HCT116 (cell line): ENCODE measurements around the gene TBL1X.

Experiments used
- CTCF ChIP-seq, 3 experiments: fragments of 200-600 bp in 1 of 3; sonication (generic) in 1 of 3; IDR thresholded peaks in 2 of 3; conservative IDR thresholded peaks in 1 of 3; 2 replicates each; pipeline ENCODE4 v1.5.1; 2012 to 2017; ENCODE audit warnings: low read depth in 2 of 3, low read length in 2 of 3, antibody characterized with exemption in 1 of 3, borderline replicate concordance in 1 of 3, control low read depth in 1 of 3, mild to moderate bottlenecking in 1 of 3, mixed read lengths in 1 of 3, mixed run types in 1 of 3, moderate library complexity in 1 of 3; ENCODE audit not compliant: insufficient read depth in 1 of 3
- EZH2 ChIP-seq: fragments of 200-600 bp; sonication (generic); IDR thresholded peaks from 2 replicates; pipeline ENCODE4 v1.6.1; 2017; ENCODE audit warnings: antibody characterized with exemption, mixed run types
- EZH2phosphoT487 ChIP-seq: fragments of 200-600 bp; IDR thresholded peaks from 2 replicates; pipeline ENCODE4 v1.6.1; 2018; ENCODE audit warnings: antibody characterized with exemption, borderline replicate concordance
- FOSL1 ChIP-seq: IDR thresholded peaks from 2 replicates; pipeline ENCODE4 v1.6.1; 2012; ENCODE audit warnings: low read depth
- JUND ChIP-seq: IDR thresholded peaks from 2 replicates; pipeline ENCODE4 v1.6.1; 2012
- POLR2A ChIP-seq: IDR thresholded peaks from 2 replicates; pipeline ENCODE4 v1.7.0; 2011; ENCODE audit warnings: borderline replicate concordance; ENCODE audit not compliant: insufficient read depth, insufficient read length; ENCODE audit errors: extremely low read depth
- RAD21 ChIP-seq: IDR thresholded peaks from 2 replicates; pipeline ENCODE4 v1.6.1; 2012; ENCODE audit warnings: low read depth, mild to moderate bottlenecking
- SP1 ChIP-seq: IDR thresholded peaks from 2 replicates; pipeline ENCODE4 v1.6.1; 2012; ENCODE audit warnings: low read depth
- YY1 ChIP-seq: IDR thresholded peaks from 2 replicates; pipeline ENCODE4 v1.6.1; 2011; ENCODE audit warnings: low read length, low read depth, moderate library complexity, mild to moderate bottlenecking; ENCODE audit not compliant: insufficient replicate concordance; ENCODE audit errors: extremely low read depth
- ZNF274 ChIP-seq: fragments of 200-500 bp; sonication (Bioruptor generic); IDR thresholded peaks from 2 replicates; pipeline ENCODE4 v1.6.1; 2014; ENCODE audit warnings: mild to moderate bottlenecking, low read depth, low read length, inconsistent platforms
- TF ChIP-seq, protein P1 (sequence below): IDR thresholded peaks from 2 replicates; pipeline ENCODE4 v1.6.1; 2012
- TF ChIP-seq, protein P2 (sequence below): IDR thresholded peaks from 2 replicates; pipeline ENCODE4 v1.6.1; 2012

DNA sequence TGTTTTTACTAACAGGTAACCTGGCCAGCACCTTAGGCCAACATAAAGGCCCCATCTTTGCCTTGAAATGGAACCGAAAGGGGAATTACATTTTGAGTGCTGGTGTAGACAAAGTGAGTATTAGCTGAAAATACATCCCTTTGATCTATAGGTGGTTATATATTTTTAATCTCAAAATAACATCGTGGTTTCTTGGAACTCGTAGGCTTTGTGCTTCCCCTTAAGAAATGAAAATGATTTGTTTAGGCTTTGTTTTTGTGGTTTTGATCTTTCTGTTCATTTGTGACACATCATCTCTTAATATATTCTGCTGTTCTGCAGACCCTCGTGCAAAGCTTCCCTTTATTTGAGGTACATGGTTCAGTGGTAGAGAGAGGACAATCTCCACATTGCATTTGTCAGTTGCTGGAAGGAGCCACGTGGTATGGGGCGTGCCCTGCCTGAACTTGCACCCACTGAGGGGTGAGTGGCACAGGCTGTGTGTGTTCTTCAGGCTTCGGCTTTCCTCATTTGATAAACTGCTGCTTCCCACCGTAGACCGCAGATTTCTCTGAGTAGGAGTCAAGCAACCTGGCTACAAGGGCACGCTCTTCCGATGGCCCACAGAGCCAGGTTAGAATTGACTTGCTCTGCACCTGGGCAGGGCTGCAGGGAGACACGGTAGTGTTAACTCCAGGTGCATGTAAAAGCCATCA, 228.6 kb downstream of the TBL1X start:
- TF ChIP-seq FOSL1 = no peak
- no peak for TF ChIP-seq CTCF (IDR thresholded peaks at IDR 0.05 in 2 of 3, conservative IDR thresholded peaks at IDR 0.05 in 1 of 3; ENCODE audit: borderline replicate concordance in 1 of 3, insufficient read depth in 1 of 3, low read depth in 2 of 3, low read length in 2 of 3)
- TF ChIP-seq, protein P1, sequence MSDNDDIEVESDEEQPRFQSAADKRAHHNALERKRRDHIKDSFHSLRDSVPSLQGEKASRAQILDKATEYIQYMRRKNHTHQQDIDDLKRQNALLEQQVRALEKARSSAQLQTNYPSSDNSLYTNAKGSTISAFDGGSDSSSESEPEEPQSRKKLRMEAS = no peak
- no peak for TF ChIP-seq ZNF274
- no peak for TF ChIP-seq EZH2
- TF ChIP-seq RAD21 = no peak
- TF ChIP-seq JUND = no peak
- TF ChIP-seq YY1 = no peak
- no peak for TF ChIP-seq POLR2A
- TF ChIP-seq EZH2phosphoT487 = no peak
- TF ChIP-seq, protein P2, sequence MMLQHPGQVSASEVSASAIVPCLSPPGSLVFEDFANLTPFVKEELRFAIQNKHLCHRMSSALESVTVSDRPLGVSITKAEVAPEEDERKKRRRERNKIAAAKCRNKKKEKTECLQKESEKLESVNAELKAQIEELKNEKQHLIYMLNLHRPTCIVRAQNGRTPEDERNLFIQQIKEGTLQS = no peak
- TF ChIP-seq SP1 = no peak
